ENCODE data around the gene OR2D3. TPM values are rescaled to one million over a fixed set of nuclear protein-coding genes. Genes with fewer than 3 reads are reported as not detected.

The OR2D3 gene
- total and polyA plus RNA-seq, 9 of the 15 experiments (the other 6 are each of a cell fraction or from before 2014, with no cell fraction given), result 0.42 TPM; not detected in 8

DNA sequence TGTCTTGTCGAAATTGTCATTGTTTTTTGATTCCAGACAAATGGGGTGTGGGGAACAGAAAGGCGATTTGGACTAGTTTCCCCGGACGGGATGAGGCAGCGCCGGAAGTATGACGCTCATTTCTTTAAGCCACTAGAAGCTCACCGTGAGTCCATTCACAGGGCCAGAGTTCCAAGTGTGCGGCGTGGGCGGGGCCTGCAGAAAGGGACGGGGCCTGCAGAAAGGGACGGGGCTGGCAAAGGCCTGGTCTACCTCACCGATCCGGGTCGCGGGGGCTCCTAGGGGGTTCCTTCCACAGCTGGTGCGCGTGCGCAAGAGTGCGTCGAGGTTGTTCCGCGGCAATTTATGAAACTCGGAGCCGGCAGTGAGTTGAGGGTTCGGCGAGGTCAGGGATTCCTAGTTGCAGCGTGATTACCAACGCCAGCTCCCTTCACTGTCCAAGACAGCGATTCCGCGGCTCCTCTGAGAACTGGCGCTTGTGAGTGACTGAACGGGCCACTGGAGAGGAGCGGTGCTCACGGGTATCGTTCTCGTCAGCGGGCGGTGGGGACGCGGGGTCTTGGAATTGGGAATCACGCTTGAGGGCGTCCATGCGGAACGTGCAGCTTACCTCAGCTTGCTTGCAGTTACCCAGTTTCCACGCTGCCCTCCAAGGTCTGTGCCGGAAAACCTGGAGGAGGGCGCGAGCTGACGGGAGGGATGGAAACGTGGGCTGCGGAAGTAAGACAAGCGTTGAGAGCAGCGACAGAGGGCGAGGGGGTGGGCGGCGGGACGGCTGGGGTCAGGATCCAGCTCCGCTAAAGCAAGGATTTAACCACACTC, 5.6 kb downstream of the OR2D3 start, which contains the start of gene ZNF215 (continued):
- TF ChIP-seq SMC3 (conservative IDR thresholded peaks at IDR 0.05; ENCODE audit: insufficient read depth, low read depth, low read length) (0 out of 2 replicates have a peak, but pooled peaks have one; percentile 9), ZNF780A (CRISPR knock-in tag; IDR thresholded peaks at IDR 0.05) (no peak), POLR3A (IDR thresholded peaks at IDR 0.05; ENCODE audit: borderline replicate concordance, extremely low read depth, insufficient read depth, insufficient read length) (no peak), ZNF408 (CRISPR knock-in tag; IDR thresholded peaks at IDR 0.05; ENCODE audit: low read depth) (no peak), ZNF263 (CRISPR knock-in tag; IDR thresholded peaks at IDR 0.05; ENCODE audit: borderline replicate concordance) (no peak), FOXA1 (IDR thresholded peaks at IDR 0.05; ENCODE audit: borderline replicate concordance) (no peak), ZNF444 (CRISPR knock-in tag; IDR thresholded peaks at IDR 0.05) (no peak), BACH1 (tag; IDR thresholded peaks at IDR 0.05) (peak; percentile 56; the same call in 1 of the 2 replicates), NFATC3 (IDR thresholded peaks at IDR 0.05) (0 out of 2 replicates have a peak, but pooled peaks have one; percentile 6), RBBP5 (IDR thresholded peaks at IDR 0.05; ENCODE audit: borderline replicate concordance, insufficient read depth, low read length, poor library complexity, severe bottlenecking) (peak; percentile 83), MTA2 (IDR thresholded peaks at IDR 0.05; ENCODE audit: low read depth) (no peak)
- TF ChIP-seq, protein P1, sequence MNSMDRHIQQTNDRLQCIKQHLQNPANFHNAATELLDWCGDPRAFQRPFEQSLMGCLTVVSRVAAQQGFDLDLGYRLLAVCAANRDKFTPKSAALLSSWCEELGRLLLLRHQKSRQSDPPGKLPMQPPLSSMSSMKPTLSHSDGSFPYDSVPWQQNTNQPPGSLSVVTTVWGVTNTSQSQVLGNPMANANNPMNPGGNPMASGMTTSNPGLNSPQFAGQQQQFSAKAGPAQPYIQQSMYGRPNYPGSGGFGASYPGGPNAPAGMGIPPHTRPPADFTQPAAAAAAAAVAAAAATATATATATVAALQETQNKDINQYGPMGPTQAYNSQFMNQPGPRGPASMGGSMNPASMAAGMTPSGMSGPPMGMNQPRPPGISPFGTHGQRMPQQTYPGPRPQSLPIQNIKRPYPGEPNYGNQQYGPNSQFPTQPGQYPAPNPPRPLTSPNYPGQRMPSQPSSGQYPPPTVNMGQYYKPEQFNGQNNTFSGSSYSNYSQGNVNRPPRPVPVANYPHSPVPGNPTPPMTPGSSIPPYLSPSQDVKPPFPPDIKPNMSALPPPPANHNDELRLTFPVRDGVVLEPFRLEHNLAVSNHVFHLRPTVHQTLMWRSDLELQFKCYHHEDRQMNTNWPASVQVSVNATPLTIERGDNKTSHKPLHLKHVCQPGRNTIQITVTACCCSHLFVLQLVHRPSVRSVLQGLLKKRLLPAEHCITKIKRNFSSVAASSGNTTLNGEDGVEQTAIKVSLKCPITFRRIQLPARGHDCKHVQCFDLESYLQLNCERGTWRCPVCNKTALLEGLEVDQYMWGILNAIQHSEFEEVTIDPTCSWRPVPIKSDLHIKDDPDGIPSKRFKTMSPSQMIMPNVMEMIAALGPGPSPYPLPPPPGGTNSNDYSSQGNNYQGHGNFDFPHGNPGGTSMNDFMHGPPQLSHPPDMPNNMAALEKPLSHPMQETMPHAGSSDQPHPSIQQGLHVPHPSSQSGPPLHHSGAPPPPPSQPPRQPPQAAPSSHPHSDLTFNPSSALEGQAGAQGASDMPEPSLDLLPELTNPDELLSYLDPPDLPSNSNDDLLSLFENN (IDR thresholded peaks at IDR 0.05; ENCODE audit: low read depth in 2 of 2, low read length in 2 of 2), result 0 out of 4 replicates have a peak, but pooled peaks of 1 of the 2 experiments have one; percentile 13
- TF ChIP-seq, protein P2, sequence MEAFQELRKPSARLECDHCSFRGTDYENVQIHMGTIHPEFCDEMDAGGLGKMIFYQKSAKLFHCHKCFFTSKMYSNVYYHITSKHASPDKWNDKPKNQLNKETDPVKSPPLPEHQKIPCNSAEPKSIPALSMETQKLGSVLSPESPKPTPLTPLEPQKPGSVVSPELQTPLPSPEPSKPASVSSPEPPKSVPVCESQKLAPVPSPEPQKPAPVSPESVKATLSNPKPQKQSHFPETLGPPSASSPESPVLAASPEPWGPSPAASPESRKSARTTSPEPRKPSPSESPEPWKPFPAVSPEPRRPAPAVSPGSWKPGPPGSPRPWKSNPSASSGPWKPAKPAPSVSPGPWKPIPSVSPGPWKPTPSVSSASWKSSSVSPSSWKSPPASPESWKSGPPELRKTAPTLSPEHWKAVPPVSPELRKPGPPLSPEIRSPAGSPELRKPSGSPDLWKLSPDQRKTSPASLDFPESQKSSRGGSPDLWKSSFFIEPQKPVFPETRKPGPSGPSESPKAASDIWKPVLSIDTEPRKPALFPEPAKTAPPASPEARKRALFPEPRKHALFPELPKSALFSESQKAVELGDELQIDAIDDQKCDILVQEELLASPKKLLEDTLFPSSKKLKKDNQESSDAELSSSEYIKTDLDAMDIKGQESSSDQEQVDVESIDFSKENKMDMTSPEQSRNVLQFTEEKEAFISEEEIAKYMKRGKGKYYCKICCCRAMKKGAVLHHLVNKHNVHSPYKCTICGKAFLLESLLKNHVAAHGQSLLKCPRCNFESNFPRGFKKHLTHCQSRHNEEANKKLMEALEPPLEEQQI (IDR thresholded peaks at IDR 0.05), result no peak
